ENCODE results near the gene JARID2. TPM values are rescaled to one million over a fixed set of nuclear protein-coding genes. Genes with fewer than 3 reads are reported as not detected.

Gene JARID2
- total RNA-seq, 1 donor from 2014 or later: 5.0 TPM

- H3K4me3 ChIP-seq: no peak overlapping the region
- H3K36me3 ChIP-seq: no peaks in the 10 kb centered on the region
- no peaks in the 10 kb centered on the region for H3K9me3 ChIP-seq
- H3K4me1 ChIP-seq: peaks cover 6 to 15% of the 10 kb centered on the region in 2 donors
- TF ChIP-seq CTCF (IDR thresholded peaks at IDR 0.05): no peak
- H3K27ac ChIP-seq: no peak overlapping the region
- intact Hi-C loops (cut with DNase I): no loop called here
- no peaks in the 10 kb centered on the region for H3K27me3 ChIP-seq
- DNase-seq (ENCODE audit: low spot score in 2 of 2): no peak
These were observed 143.4 kb downstream of the JARID2 start for GRCh38 chr6:15389084-15389764.

- DNase-seq (ENCODE audit: low spot score in 2 of 2): no peak
- Histone ChIP-seq H3K36me3 (no peaks in the 10 kb centered on the region), H3K9me3 (no peaks in the 10 kb centered on the region), H3K4me1 (peaks cover 6 to 15% of the 10 kb centered on the region in 2 donors), H3K27me3 (no peaks in the 10 kb centered on the region), H3K4me3 (peak overlapping the region in 1 of 2 donors; percentile 9), H3K27ac (no peak overlapping the region)
- intact Hi-C loops (cut with DNase I): no loop called here
- TF ChIP-seq CTCF (IDR thresholded peaks at IDR 0.05): peak in 2 of 3 experiments; percentile 40 to 49
These were observed 144.2 kb downstream of the JARID2 start for GRCh38 chr6:15389765-15390723.

GRCh38 chr6:15391500-15391899, 145.6 kb downstream of the JARID2 start:
- no peaks in the 10 kb centered on the region for H3K9me3 ChIP-seq
- no peaks in the 10 kb centered on the region for H3K27me3 ChIP-seq
- H3K27ac ChIP-seq: no peak overlapping the region
- no peak for TF ChIP-seq CTCF (IDR thresholded peaks at IDR 0.05)
- intact Hi-C loops (cut with DNase I): no loop called here
- H3K4me3 ChIP-seq: no peak overlapping the region
- peaks cover 6 to 15% of the 10 kb centered on the region in 2 donors for H3K4me1 ChIP-seq
- no peaks in the 10 kb centered on the region for H3K36me3 ChIP-seq
- no peak for DNase-seq (ENCODE audit: low spot score in 2 of 2)

GRCh38 chr6:15392182-15392581, 146.3 kb downstream of the JARID2 start:
- TF ChIP-seq CTCF (IDR thresholded peaks at IDR 0.05): no peak
- Histone ChIP-seq H3K9me3 (no peaks in the 10 kb centered on the region), H3K4me3 (no peak overlapping the region), H3K27ac (no peak overlapping the region), H3K4me1 (peaks cover 6 to 15% of the 10 kb centered on the region in 2 donors), H3K27me3 (no peaks in the 10 kb centered on the region), H3K36me3 (no peaks in the 10 kb centered on the region)
- no peak for DNase-seq (ENCODE audit: low spot score in 2 of 2)
- intact Hi-C loops (cut with DNase I): no loop called here

- Histone ChIP-seq H3K4me3 (no peak overlapping the region), H3K4me1 (peaks cover 6 to 15% of the 10 kb centered on the region in 2 donors), H3K27ac (no peak overlapping the region), H3K36me3 (no peaks in the 10 kb centered on the region), H3K27me3 (no peaks in the 10 kb centered on the region), H3K9me3 (no peaks in the 10 kb centered on the region)
- no peak for TF ChIP-seq CTCF (IDR thresholded peaks at IDR 0.05)
- no peak for DNase-seq (ENCODE audit: low spot score in 2 of 2)
- intact Hi-C loops (cut with DNase I): no loop called here
These were observed 147.7 kb downstream of the JARID2 start for GRCh38 chr6:15393605-15394004.

Measured in ascending aorta (tissue), 2 donors.